Measurements from ENCODE around the gene CCNJ. TPM values are rescaled to one million over a fixed set of nuclear protein-coding genes. Genes with fewer than 3 reads are reported as not detected.

CCNJ gene
- total RNA-seq, 6 experiments from 2014 or later = 1.3 to 3.3 (median 2.3) TPM

DNA sequence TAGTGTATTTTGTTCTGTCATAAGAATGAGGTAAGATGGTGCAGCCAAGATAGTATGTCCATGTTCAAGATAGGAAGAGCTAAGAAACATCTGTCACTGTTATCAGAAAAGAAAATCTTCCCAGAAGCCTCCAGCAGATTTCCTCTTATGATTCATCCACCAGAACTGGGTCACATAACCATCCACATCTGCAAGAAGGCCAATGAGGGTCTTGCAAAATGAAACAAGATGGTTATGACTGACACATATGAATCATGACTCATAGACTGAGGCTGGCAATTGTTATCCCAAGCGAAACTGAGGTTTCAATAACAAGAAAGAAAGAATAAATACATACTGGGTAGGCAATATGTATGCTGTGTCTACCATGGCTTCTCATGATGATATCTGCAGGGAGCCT lies 30.3 kb downstream of the CCNJ start:
- Histone ChIP-seq H3K36me3 (no peaks in the 10 kb centered on the region), H3K4me3 (no peak overlapping the region), H3K9me3 (no peaks in the 10 kb centered on the region), H3K4me1 (no peaks in the 10 kb centered on the region), H3K27me3 (no peaks in the 10 kb centered on the region), H3K27ac (no peak overlapping the region)
- DNase-seq = no peak
- TF ChIP-seq POLR2A (IDR thresholded peaks at IDR 0.05) = no peak
- TF ChIP-seq, protein P1, sequence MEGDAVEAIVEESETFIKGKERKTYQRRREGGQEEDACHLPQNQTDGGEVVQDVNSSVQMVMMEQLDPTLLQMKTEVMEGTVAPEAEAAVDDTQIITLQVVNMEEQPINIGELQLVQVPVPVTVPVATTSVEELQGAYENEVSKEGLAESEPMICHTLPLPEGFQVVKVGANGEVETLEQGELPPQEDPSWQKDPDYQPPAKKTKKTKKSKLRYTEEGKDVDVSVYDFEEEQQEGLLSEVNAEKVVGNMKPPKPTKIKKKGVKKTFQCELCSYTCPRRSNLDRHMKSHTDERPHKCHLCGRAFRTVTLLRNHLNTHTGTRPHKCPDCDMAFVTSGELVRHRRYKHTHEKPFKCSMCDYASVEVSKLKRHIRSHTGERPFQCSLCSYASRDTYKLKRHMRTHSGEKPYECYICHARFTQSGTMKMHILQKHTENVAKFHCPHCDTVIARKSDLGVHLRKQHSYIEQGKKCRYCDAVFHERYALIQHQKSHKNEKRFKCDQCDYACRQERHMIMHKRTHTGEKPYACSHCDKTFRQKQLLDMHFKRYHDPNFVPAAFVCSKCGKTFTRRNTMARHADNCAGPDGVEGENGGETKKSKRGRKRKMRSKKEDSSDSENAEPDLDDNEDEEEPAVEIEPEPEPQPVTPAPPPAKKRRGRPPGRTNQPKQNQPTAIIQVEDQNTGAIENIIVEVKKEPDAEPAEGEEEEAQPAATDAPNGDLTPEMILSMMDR (IDR thresholded peaks at IDR 0.05) = no peak
- ATAC-seq = no peak
- intact Hi-C loops (cut with DNase I) = no loop called here
- WGBS (ENCODE audit: insufficient coverage, low coverage, low lambda C conversion rate, missing lambda C conversion rate) = no CpG with 5 or more reads among the region's 1 CpG

- Histone ChIP-seq H3K27ac (no peak overlapping the region), H3K9me3 (no peaks in the 10 kb centered on the region), H3K4me3 (no peak overlapping the region), H3K4me1 (no peaks in the 10 kb centered on the region), H3K36me3 (no peaks in the 10 kb centered on the region), H3K27me3 (no peaks in the 10 kb centered on the region)
- WGBS (ENCODE audit: insufficient coverage, low coverage, low lambda C conversion rate, missing lambda C conversion rate) = 95% methylated on average over 3 of the region's 3 CpGs
- DNase-seq (no peak), ATAC-seq (no peak)
- intact Hi-C loops (cut with DNase I) = no loop called here
- TF ChIP-seq, protein P1 (IDR thresholded peaks at IDR 0.05) = no peak
- no peak for TF ChIP-seq POLR2A (IDR thresholded peaks at IDR 0.05)
Observed at GRCh38 chr10:96074776-96075175, 31.4 kb downstream of the CCNJ start.

DNA sequence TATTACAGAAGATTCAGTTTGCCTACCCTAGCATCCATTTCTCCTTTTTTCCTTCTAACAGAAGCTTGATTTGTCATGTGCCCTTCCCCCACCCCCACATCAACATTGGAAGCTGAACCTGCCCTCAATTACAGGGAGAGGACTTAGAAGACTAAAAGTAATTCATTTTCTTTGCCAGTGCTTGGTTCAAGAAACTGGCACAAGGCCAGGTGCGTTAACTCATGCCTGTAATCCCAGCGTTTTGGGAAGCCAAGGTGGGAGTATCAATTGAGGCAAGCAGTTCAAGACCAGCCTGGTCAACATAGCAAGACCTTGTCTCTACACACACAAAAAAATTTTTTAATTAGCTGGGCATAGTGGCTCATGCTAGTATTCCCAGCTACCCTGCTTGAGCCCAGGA lies 32.6 kb downstream of the CCNJ start:
- ATAC-seq (no peak), DNase-seq (no peak)
- no peaks in the 10 kb centered on the region for H3K9me3 ChIP-seq
- no peak overlapping the region for H3K27ac ChIP-seq
- no peak overlapping the region for H3K4me3 ChIP-seq
- no peaks in the 10 kb centered on the region for H3K27me3 ChIP-seq
- no peak for TF ChIP-seq POLR2A (IDR thresholded peaks at IDR 0.05)
- TF ChIP-seq, protein P1 (IDR thresholded peaks at IDR 0.05) = no peak
- H3K36me3 ChIP-seq = no peaks in the 10 kb centered on the region
- no CpG with 5 or more reads among the region's 2 CpGs for WGBS (ENCODE audit: insufficient coverage, low coverage, low lambda C conversion rate, missing lambda C conversion rate)
- intact Hi-C loops (cut with DNase I) = no loop called here
- no peaks in the 10 kb centered on the region for H3K4me1 ChIP-seq

GRCh38 chr10:96077156-96077555 lies 33.8 kb downstream of the CCNJ start:
- ATAC-seq (no peak), DNase-seq (no peak)
- intact Hi-C loops (cut with DNase I) = no loop called here
- TF ChIP-seq, protein P1 (IDR thresholded peaks at IDR 0.05) = no peak
- no peak for TF ChIP-seq POLR2A (IDR thresholded peaks at IDR 0.05)
- Histone ChIP-seq H3K4me3 (no peak overlapping the region), H3K9me3 (no peaks in the 10 kb centered on the region), H3K36me3 (no peaks in the 10 kb centered on the region), H3K27ac (no peak overlapping the region), H3K27me3 (no peaks in the 10 kb centered on the region), H3K4me1 (no peaks in the 10 kb centered on the region)
- 80% methylated on average over 3 of the region's 3 CpGs for WGBS (ENCODE audit: insufficient coverage, low coverage, low lambda C conversion rate, missing lambda C conversion rate)

DNA sequence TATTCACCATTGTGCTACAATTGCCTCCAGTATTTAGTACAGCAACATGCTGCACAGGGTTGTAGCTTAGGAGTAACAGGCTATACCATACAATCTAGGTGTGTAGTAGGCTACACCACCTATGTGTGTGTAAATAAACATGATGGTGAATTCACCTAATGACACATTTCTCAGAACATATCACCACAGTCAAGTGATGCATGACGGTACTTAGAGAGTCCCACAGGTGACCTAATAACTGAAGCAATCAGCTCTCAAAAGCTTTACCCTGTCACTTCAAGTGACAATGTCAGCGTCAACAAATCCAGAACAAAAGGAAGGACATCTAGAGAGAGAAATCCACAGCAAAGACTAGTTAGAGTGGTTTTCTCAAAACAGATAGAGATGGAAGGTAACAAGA lies 38.8 kb downstream of the CCNJ start:
- 100% methylated on average over 1 of the region's 2 CpGs for WGBS (ENCODE audit: insufficient coverage, low coverage, low lambda C conversion rate, missing lambda C conversion rate)
- Histone ChIP-seq H3K9me3 (no peaks in the 10 kb centered on the region), H3K4me1 (no peaks in the 10 kb centered on the region), H3K36me3 (no peaks in the 10 kb centered on the region), H3K27me3 (no peaks in the 10 kb centered on the region), H3K27ac (no peak overlapping the region), H3K4me3 (no peak overlapping the region)
- intact Hi-C loops (cut with DNase I) = no loop called here
- TF ChIP-seq POLR2A (IDR thresholded peaks at IDR 0.05) = no peak
- TF ChIP-seq, protein P1 (IDR thresholded peaks at IDR 0.05) = no peak
- ATAC-seq (no peak), DNase-seq (no peak)
